Transverse colon (tissue), 4 donors: ENCODE measurements around the gene GAS5.

Experiments
- CTCF ChIP-seq, 5 experiments: fragments of 200-600 bp in 3 of 5; fragments of 450-650 bp in 2 of 5; sonication (generic) in 3 of 5; IDR thresholded peaks; 1 replicate in 2 of 5; 2 replicates in 3 of 5; pipeline ENCODE4 v1.5.1; 2016 to 2017; ENCODE audit warnings: antibody characterized with exemption in 5 of 5, inconsistent platforms in 3 of 5, mild to moderate bottlenecking in 2 of 5, moderate library complexity in 1 of 5
- POLR2A ChIP-seq: fragments of 450-650 bp; IDR thresholded peaks from one replicate; pipeline ENCODE4 v1.6.1; 2016; ENCODE audit warnings: antibody characterized with exemption, mild to moderate bottlenecking, moderate library complexity
- POLR2AphosphoS5 ChIP-seq, 3 donors: sonication (generic); formaldehyde crosslinking; IDR thresholded peaks; one replicate each; pipeline ENCODE4 v1.6.1; 2016; ENCODE audit warnings: antibody characterized with exemption in 3 of 3

- TF ChIP-seq CTCF (IDR thresholded peaks at IDR 0.05) (no peak), POLR2A (no peak), POLR2AphosphoS5 (IDR thresholded peaks at IDR 0.05) (no peak)
Observed at GRCh38 chr1:173894189-173894588, 26.4 kb upstream of the GAS5 start.
